HL-60 (cell line): ENCODE results near the gene PTPMT1.

Source experiments
- DNase-seq, 2 experiments: peaks; one replicate each; pipeline ENCODE4 v3.0.0-alpha.2; 2010 to 2020; ENCODE audit warnings: low read depth in 1 of 2, low spot score in 1 of 2
- H3K27ac ChIP-seq: fragments of 250-450 bp; sonication (Bioruptor Pico); replicated peaks from 2 replicates; pipeline ENCODE4 v1.5.1; 2020; ENCODE audit warnings: mild to moderate bottlenecking, moderate library complexity
- H3K27me3 ChIP-seq: fragments of 250-450 bp; sonication (Bioruptor Pico); 2 replicates; pipeline ENCODE4 v1.5.1; 2021; ENCODE audit warnings: mild to moderate bottlenecking, moderate library complexity; ENCODE audit not compliant: insufficient read depth, poor library complexity, severe bottlenecking
- H3K4me3 ChIP-seq: replicated peaks from 2 replicates; pipeline ENCODE4 v1.5.1; 2011; ENCODE audit warnings: mild to moderate bottlenecking, control low read depth, low read length; ENCODE audit not compliant: insufficient read depth
- GABPA ChIP-seq: IDR thresholded peaks from 2 replicates; pipeline ENCODE4 v1.6.1; 2012; ENCODE audit warnings: low read depth
- POLR2AphosphoS5 ChIP-seq: IDR thresholded peaks from 2 replicates; pipeline ENCODE4 v1.6.1; 2012; ENCODE audit warnings: low read depth
- SPI1 ChIP-seq: IDR thresholded peaks from 2 replicates; pipeline ENCODE4 v1.6.1; 2012; ENCODE audit warnings: low read depth, mild to moderate bottlenecking, borderline replicate concordance
- TF ChIP-seq, protein P1 (sequence below): IDR thresholded peaks from one replicate; pipeline ENCODE4 v1.5.1; 2011; ENCODE audit warnings: low read length, control low read depth, inconsistent platforms; ENCODE audit not compliant: insufficient read depth
- TF ChIP-seq, protein P2 (sequence below): IDR thresholded peaks from 2 replicates; pipeline ENCODE4 v1.6.1; 2012; ENCODE audit warnings: low read depth; ENCODE audit not compliant: insufficient replicate concordance

PTPMT1 gene

DNA sequence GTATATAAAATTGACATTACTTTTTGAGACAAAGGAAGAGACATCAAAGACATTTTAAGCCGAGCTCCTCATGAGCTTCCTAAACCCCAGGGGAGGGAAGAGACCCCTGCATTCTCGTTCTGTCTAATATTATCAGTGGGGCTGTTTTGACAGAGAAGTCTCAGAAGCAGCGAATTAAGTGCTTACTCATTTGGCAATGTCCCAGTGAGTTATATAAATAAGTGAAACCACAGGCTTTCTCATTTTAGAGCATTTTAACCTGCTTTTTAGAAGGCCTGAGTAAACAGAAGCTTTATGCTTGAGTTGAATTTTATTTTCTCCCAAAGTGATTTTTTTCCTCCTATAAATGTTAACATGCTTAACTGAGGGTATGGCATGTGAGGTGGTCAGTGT lies 52.0 kb downstream of the PTPMT1 start:
- H3K27me3 ChIP-seq = no peaks in the 10 kb centered on the region
- H3K4me3 ChIP-seq = no peak overlapping the region
- no peak for DNase-seq
- TF ChIP-seq, protein P1, sequence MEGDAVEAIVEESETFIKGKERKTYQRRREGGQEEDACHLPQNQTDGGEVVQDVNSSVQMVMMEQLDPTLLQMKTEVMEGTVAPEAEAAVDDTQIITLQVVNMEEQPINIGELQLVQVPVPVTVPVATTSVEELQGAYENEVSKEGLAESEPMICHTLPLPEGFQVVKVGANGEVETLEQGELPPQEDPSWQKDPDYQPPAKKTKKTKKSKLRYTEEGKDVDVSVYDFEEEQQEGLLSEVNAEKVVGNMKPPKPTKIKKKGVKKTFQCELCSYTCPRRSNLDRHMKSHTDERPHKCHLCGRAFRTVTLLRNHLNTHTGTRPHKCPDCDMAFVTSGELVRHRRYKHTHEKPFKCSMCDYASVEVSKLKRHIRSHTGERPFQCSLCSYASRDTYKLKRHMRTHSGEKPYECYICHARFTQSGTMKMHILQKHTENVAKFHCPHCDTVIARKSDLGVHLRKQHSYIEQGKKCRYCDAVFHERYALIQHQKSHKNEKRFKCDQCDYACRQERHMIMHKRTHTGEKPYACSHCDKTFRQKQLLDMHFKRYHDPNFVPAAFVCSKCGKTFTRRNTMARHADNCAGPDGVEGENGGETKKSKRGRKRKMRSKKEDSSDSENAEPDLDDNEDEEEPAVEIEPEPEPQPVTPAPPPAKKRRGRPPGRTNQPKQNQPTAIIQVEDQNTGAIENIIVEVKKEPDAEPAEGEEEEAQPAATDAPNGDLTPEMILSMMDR = no peak
- TF ChIP-seq GABPA (no peak), SPI1 (no peak), POLR2AphosphoS5 (no peak)
- TF ChIP-seq, protein P2, sequence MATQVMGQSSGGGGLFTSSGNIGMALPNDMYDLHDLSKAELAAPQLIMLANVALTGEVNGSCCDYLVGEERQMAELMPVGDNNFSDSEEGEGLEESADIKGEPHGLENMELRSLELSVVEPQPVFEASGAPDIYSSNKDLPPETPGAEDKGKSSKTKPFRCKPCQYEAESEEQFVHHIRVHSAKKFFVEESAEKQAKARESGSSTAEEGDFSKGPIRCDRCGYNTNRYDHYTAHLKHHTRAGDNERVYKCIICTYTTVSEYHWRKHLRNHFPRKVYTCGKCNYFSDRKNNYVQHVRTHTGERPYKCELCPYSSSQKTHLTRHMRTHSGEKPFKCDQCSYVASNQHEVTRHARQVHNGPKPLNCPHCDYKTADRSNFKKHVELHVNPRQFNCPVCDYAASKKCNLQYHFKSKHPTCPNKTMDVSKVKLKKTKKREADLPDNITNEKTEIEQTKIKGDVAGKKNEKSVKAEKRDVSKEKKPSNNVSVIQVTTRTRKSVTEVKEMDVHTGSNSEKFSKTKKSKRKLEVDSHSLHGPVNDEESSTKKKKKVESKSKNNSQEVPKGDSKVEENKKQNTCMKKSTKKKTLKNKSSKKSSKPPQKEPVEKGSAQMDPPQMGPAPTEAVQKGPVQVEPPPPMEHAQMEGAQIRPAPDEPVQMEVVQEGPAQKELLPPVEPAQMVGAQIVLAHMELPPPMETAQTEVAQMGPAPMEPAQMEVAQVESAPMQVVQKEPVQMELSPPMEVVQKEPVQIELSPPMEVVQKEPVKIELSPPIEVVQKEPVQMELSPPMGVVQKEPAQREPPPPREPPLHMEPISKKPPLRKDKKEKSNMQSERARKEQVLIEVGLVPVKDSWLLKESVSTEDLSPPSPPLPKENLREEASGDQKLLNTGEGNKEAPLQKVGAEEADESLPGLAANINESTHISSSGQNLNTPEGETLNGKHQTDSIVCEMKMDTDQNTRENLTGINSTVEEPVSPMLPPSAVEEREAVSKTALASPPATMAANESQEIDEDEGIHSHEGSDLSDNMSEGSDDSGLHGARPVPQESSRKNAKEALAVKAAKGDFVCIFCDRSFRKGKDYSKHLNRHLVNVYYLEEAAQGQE = no peak
- H3K27ac ChIP-seq = no peak overlapping the region

DNA sequence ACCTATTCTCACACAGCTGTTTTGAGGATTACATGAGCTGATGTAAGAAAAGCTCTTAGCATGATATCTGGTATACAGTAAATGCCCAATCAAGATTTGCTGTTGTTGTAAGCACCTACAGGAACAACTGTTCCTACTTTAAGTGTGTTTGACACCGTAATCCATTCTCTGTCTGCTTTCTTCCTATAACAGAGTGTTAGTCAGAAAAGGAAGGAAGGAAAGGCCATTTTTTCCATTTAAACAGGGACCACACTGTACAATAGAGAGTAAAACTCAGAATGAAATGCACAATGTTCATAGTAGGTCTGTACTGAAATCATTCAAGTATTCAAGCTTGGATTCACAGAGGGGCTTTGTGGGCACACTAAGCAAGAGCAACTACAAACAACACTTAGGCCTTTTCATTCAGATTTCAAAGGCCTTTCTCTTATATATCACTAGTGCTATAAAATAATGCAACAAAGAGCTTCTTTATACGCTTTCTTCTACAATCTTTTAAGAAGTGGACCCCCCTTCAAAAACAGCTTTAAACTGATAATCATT lies 55.5 kb downstream of the PTPMT1 start:
- Histone ChIP-seq H3K4me3 (no peak overlapping the region), H3K27ac (no peak overlapping the region), H3K27me3 (no peaks in the 10 kb centered on the region)
- no peak for DNase-seq
- no peak for TF ChIP-seq POLR2AphosphoS5
- TF ChIP-seq, protein P2 = no peak
- TF ChIP-seq SPI1 = no peak
- TF ChIP-seq GABPA = no peak
- TF ChIP-seq, protein P1 = no peak
